Trophoblast cell (in vitro differentiated cells and primary cell): ENCODE results near the gene THOC7.

Experiments used
- DNase-seq, 2 donors: peaks; one replicate each; pipeline ENCODE4 v3.0.0-alpha.2; 2016
- H2AFZ ChIP-seq: 2 replicates; pipeline ENCODE4 v1.6.1; 2013; ENCODE audit warnings: low read length, moderate library complexity, mild to moderate bottlenecking; ENCODE audit not compliant: insufficient read depth, poor library complexity
- H2AK5ac ChIP-seq: 2 replicates; pipeline ENCODE4 v1.6.1; 2013; ENCODE audit warnings: mild to moderate bottlenecking, low read length
- H2BK120ac ChIP-seq: 2 replicates; pipeline ENCODE4 v1.6.1; 2013; ENCODE audit warnings: low read length, mild to moderate bottlenecking, moderate library complexity; ENCODE audit not compliant: insufficient read depth, poor library complexity
- H2BK12ac ChIP-seq: 2 replicates; pipeline ENCODE4 v1.6.1; 2013; ENCODE audit warnings: mild to moderate bottlenecking, low read length, moderate library complexity
- H2BK5ac ChIP-seq: 2 replicates; pipeline ENCODE4 v1.6.1; 2013; ENCODE audit warnings: low read length, low read depth, moderate library complexity, mild to moderate bottlenecking; ENCODE audit not compliant: poor library complexity
- H3K14ac ChIP-seq: 2 replicates; pipeline ENCODE4 v1.6.1; 2013; ENCODE audit warnings: mild to moderate bottlenecking, low read length
- H3K18ac ChIP-seq: 2 replicates; pipeline ENCODE4 v1.6.1; 2013; ENCODE audit warnings: mild to moderate bottlenecking, low read length
- H3K23ac ChIP-seq: 2 replicates; pipeline ENCODE4 v1.6.1; 2013; ENCODE audit warnings: low read length
- H3K27ac ChIP-seq: 2 replicates; pipeline ENCODE4 v1.5.1; 2013; ENCODE audit warnings: low read depth, mild to moderate bottlenecking, inconsistent platforms, low read length, moderate library complexity
- H3K27me3 ChIP-seq: 2 replicates; pipeline ENCODE4 v1.6.1; 2013; ENCODE audit warnings: inconsistent platforms, mild to moderate bottlenecking, low read length, moderate library complexity; ENCODE audit not compliant: insufficient read depth
- H3K36me3 ChIP-seq, 2 experiments: 1 replicate in 1 of 2; 2 replicates in 1 of 2; pipeline ENCODE4 v1.6.1; 2013; ENCODE audit warnings: low read length in 2 of 2, mild to moderate bottlenecking in 2 of 2, moderate library complexity in 1 of 2; ENCODE audit not compliant: insufficient read depth in 2 of 2, control insufficient read depth in 1 of 2
- H3K4ac ChIP-seq: 2 replicates; pipeline ENCODE4 v1.6.1; 2013; ENCODE audit warnings: low read depth, mild to moderate bottlenecking, low read length, moderate library complexity
- H3K4me1 ChIP-seq, 2 experiments: 1 replicate in 1 of 2; 2 replicates in 1 of 2; pipeline ENCODE4 v1.6.1; 2013; ENCODE audit warnings: low read length in 2 of 2, mild to moderate bottlenecking in 2 of 2, moderate library complexity in 1 of 2; ENCODE audit not compliant: insufficient read depth in 2 of 2, control insufficient read depth in 1 of 2
- H3K4me2 ChIP-seq: 2 replicates; pipeline ENCODE4 v1.6.1; 2013; ENCODE audit warnings: inconsistent platforms, mild to moderate bottlenecking, low read length, moderate library complexity
- H3K4me3 ChIP-seq: 2 replicates; pipeline ENCODE4 v1.5.1; 2013; ENCODE audit warnings: mild to moderate bottlenecking, low read depth, low read length, inconsistent platforms
- H3K79me1 ChIP-seq: one replicate; pipeline ENCODE4 v1.6.1; 2013; ENCODE audit warnings: low read length
- H3K79me2 ChIP-seq: 2 replicates; pipeline ENCODE4 v1.6.1; 2013; ENCODE audit warnings: low read length, mild to moderate bottlenecking; ENCODE audit not compliant: control insufficient read depth, insufficient read depth, poor library complexity
- H3K9ac ChIP-seq: 2 replicates; pipeline ENCODE4 v1.6.1; 2013; ENCODE audit warnings: mild to moderate bottlenecking, low read length
- H3K9me3 ChIP-seq: 2 replicates; pipeline ENCODE4 v1.6.1; 2013; ENCODE audit warnings: low read depth, mild to moderate bottlenecking, control low read depth, inconsistent platforms, low read length; ENCODE audit not compliant: insufficient read depth
- H4K12ac ChIP-seq: 2 replicates; pipeline ENCODE4 v1.6.1; 2013; ENCODE audit warnings: low read depth, mild to moderate bottlenecking, low read length, moderate library complexity
- H4K8ac ChIP-seq: 2 replicates; pipeline ENCODE4 v1.6.1; 2013; ENCODE audit warnings: low read depth, mild to moderate bottlenecking, low read length, moderate library complexity
- H4K91ac ChIP-seq: one replicate; pipeline ENCODE4 v1.6.1; 2013; ENCODE audit warnings: low read depth, mild to moderate bottlenecking, low read length, moderate library complexity
- WGBS: extraction: QIAGEN DNeasy Blood & Tissue Kit; methylation state at CpG from one replicate; pipeline ENCODE4 v1.1.7; 2013; ENCODE audit warnings: missing lambda C conversion rate; ENCODE audit not compliant: insufficient read length, insufficient coverage; ENCODE audit errors: extremely low coverage; 5-methylcytosine and 5-hydroxymethylcytosine counted together

Gene THOC7

DNA sequence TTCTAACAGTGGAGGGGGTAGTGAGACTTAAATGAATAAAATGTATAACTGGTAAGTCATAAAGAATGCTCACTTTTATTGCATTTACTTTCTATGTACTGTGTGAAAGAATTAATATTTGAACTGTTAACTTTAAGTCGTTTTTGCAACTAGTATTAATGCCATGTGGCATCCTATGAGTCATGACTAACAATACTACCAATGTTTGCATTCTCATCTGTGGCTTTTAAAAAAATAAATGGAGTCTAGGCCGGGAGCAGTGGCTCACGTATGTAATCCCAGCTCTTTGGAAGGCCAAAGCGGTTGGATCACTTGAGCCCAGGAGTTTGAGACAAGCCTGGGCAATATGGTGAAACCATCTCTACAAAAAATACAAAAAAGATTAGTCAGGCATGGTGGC is 39.3 kb downstream of the THOC7 start:
- H2AK5ac ChIP-seq, result no peak overlapping the region

DNA sequence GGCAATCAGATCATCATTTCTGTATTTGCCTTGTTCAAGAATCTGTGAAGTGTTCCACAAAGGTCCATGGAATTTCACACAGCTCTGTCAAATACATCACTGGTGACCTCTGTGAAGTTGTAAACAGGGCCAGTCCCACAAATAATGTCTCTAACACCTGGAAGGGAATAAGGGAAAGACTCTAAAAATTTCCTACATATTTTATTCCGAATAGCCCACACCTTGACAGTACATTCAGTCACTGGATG is 44.5 kb downstream of the THOC7 start, which contains the start of gene C3orf49:
TSS of gene C3orf49 (plus strand) at position 149 of the 248 bp plus-strand sequence. CDS start 173 bp downstream, outside the sequence.
- Histone ChIP-seq H3K9me3 (no peaks in the 10 kb centered on the region), H3K4ac (no peak within 1 kb of the TSS)

More for the DNA sequence above, 39.3 kb downstream of the THOC7 start:
- Histone ChIP-seq H3K36me3 (peaks cover 2 to 3% of the 10 kb centered on the region in 2 experiments), H4K12ac (no peak overlapping the region), H2AFZ (no peak overlapping the region), H3K14ac (no peak overlapping the region), H2BK5ac (no peak overlapping the region), H3K9ac (no peak overlapping the region), H2BK120ac (no peak overlapping the region), H4K8ac (no peak overlapping the region), H3K79me1 (no peaks in the 10 kb centered on the region), H3K23ac (no peak overlapping the region), H3K18ac (no peak overlapping the region), H3K4ac (no peak overlapping the region), H3K4me3 (no peak overlapping the region), H3K4me1 (no peaks in the 10 kb centered on the region), H3K27me3 (no peaks in the 10 kb centered on the region), H3K27ac (no peak overlapping the region), H3K79me2 (no peaks in the 10 kb centered on the region), H4K91ac (no peak overlapping the region), H3K4me2 (no peak overlapping the region), H3K9me3 (no peaks in the 10 kb centered on the region), H2BK12ac (no peak overlapping the region)
- WGBS, result no CpG with 5 or more reads among the region's 4 CpGs
- DNase-seq, result no peak

DNA sequence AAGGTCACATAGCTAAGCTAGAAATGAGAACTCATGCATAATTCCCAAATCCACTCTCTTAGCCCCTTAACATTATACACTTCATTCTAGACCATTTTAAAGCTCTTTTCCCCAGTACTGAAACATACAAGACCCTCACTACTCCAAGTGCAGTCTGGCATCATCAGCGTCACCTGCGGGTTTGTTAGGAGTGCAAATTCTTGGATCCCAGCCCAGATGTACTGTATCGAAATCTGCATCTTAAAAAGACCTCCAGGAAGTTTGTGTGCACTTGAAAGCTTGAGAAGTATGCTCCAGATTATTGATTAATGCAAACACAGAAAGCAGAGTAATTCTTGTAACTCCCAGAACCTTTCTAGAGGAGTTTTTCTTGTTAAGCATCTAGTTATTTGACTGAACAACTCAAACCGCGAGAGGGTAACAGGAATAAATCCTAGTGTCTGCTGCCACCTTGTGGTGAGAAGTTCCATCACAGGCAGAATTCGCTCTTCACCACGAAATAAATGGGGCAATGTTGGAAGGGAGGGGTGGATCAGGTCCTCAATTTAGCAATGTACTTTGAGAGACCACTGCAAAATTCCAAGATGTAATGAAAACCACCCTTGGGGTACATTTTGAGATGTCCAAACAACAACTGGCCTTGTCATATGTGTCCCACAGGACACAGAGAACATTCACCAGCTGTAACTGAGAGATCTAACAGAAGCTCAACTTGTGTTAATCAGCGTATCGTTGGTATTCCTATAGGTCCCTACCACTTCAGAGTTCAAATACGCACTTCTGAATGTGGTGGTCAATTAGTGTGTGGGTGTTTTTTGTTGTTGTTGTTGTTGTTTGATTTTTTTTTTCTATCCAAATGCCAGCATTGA is 45.1 kb downstream of the THOC7 start:
- H3K23ac ChIP-seq, result no peak overlapping the region
- no peak overlapping the region for H3K18ac ChIP-seq
- H3K9ac ChIP-seq, result no peak overlapping the region
- H3K4me3 ChIP-seq, result no peak overlapping the region
- no peak overlapping the region for H3K4ac ChIP-seq
- peak; percentile 43 to 81 for DNase-seq
- H2BK120ac ChIP-seq, result no peak overlapping the region
- no peak overlapping the region for H2AK5ac ChIP-seq
- H2BK5ac ChIP-seq, result no peak overlapping the region
- H3K14ac ChIP-seq, result no peak overlapping the region
- no peaks in the 10 kb centered on the region for H3K27me3 ChIP-seq
- H3K4me1 ChIP-seq, result no peaks in the 10 kb centered on the region
- H3K79me1 ChIP-seq, result no peaks in the 10 kb centered on the region
- H3K79me2 ChIP-seq, result no peaks in the 10 kb centered on the region
- no peak overlapping the region for H4K8ac ChIP-seq
- no peaks in the 10 kb centered on the region for H3K36me3 ChIP-seq
- no peak overlapping the region for H4K91ac ChIP-seq
- H3K27ac ChIP-seq, result no peak overlapping the region
- H3K9me3 ChIP-seq, result no peaks in the 10 kb centered on the region
- no CpG with 5 or more reads among the region's 10 CpGs for WGBS
- no peak overlapping the region for H2AFZ ChIP-seq
- H4K12ac ChIP-seq, result no peak overlapping the region
- H2BK12ac ChIP-seq, result no peak overlapping the region
- no peak overlapping the region for H3K4me2 ChIP-seq

More for the DNA sequence above, 44.5 kb downstream of the THOC7 start, which contains the start of gene C3orf49:
- no peak within 1 kb of the TSS for H2BK120ac ChIP-seq
- no peak within 1 kb of the TSS for H3K18ac ChIP-seq
- H3K4me2 ChIP-seq, result no peak within 1 kb of the TSS
- no peak within 1 kb of the TSS for H3K27ac ChIP-seq
- no peak within 1 kb of the TSS for H3K14ac ChIP-seq
- H3K27me3 ChIP-seq, result no peaks in the 10 kb centered on the region
- DNase-seq, result no peak
- no peak within 1 kb of the TSS for H2AK5ac ChIP-seq
- H4K12ac ChIP-seq, result no peak within 1 kb of the TSS
- H2BK12ac ChIP-seq, result no peak within 1 kb of the TSS
- no CpG with 5 or more reads among the region's 1 CpG for WGBS
- no peak within 1 kb of the TSS for H2AFZ ChIP-seq
- H3K9ac ChIP-seq, result no peak within 1 kb of the TSS
- H4K91ac ChIP-seq, result no peak within 1 kb of the TSS
- H3K4me3 ChIP-seq, result no peak within 1 kb of the TSS
- H4K8ac ChIP-seq, result no peak within 1 kb of the TSS
- no peaks in the 10 kb centered on the region for H3K79me2 ChIP-seq
- no peak within 1 kb of the TSS for H3K23ac ChIP-seq
- no peaks in the 10 kb centered on the region for H3K79me1 ChIP-seq
- no peak within 1 kb of the TSS for H2BK5ac ChIP-seq
- no peaks in the 10 kb centered on the region for H3K36me3 ChIP-seq
- H3K4me1 ChIP-seq, result no peaks in the 10 kb centered on the region

DNA sequence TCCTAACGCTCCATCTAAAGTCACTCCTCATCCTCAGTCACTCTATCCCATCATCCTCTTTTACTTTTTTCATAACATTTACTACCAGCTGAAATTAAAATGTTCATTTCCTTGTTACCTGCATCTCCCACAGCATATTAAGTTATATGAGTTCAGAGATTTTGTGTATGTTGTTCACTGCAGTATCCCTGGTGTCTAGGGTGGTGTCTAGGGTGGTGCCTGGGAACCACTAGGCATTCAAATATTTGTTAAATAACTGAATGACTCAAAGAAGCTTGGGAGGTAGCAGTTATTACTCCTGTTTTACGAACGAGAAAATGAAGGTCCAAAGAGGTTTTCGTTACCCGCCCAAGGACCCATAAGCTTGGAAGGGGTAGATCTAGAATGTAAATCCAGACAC is 46.4 kb downstream of the THOC7 start:
- no peak overlapping the region for H3K4me2 ChIP-seq
- no peak overlapping the region for H3K9ac ChIP-seq
- H4K8ac ChIP-seq, result no peak overlapping the region
- H3K23ac ChIP-seq, result no peak overlapping the region
- H3K36me3 ChIP-seq, result no peaks in the 10 kb centered on the region
- no peak overlapping the region for H2AK5ac ChIP-seq
- no peak overlapping the region for H2BK5ac ChIP-seq
- no peaks in the 10 kb centered on the region for H3K27me3 ChIP-seq
- H2AFZ ChIP-seq, result no peak overlapping the region
- H3K9me3 ChIP-seq, result no peaks in the 10 kb centered on the region
- no peaks in the 10 kb centered on the region for H3K4me1 ChIP-seq
- H3K4ac ChIP-seq, result no peak overlapping the region
- WGBS, result 100% methylated on average over 1 of the region's 5 CpGs
- H3K4me3 ChIP-seq, result no peak overlapping the region
- H3K79me1 ChIP-seq, result no peaks in the 10 kb centered on the region
- no peak overlapping the region for H4K12ac ChIP-seq
- H3K79me2 ChIP-seq, result no peaks in the 10 kb centered on the region
- no peak for DNase-seq
- H4K91ac ChIP-seq, result no peak overlapping the region
- no peak overlapping the region for H3K14ac ChIP-seq
- no peak overlapping the region for H3K27ac ChIP-seq
- H3K18ac ChIP-seq, result no peak overlapping the region
- H2BK12ac ChIP-seq, result no peak overlapping the region
- no peak overlapping the region for H2BK120ac ChIP-seq
